Keratinocyte (primary cell): Measurements from ENCODE around the gene UBR3.
A peak's percentile ranks its signal among the peaks of the same experiment; 100 is the strongest.

Source experiments
- EZH2 ChIP-seq: IDR thresholded peaks from one replicate; pipeline ENCODE4 v1.6.1; 2012; ENCODE audit warnings: inconsistent platforms, mild to moderate bottlenecking, low read length, moderate library complexity
- TF ChIP-seq, protein P1 (sequence below), 3 experiments: IDR thresholded peaks in 1 of 3; conservative IDR thresholded peaks in 1 of 3; optimal IDR thresholded peaks in 1 of 3; 2 replicates in 2 of 3; 3 replicates in 1 of 3; pipeline versions ENCODE3 to v1.5.1; 2011; ENCODE audit warnings: low read length in 3 of 3, mild to moderate bottlenecking in 3 of 3, moderate library complexity in 2 of 3, control low read depth in 1 of 3, inconsistent platforms in 1 of 3; ENCODE audit not compliant: insufficient read depth in 2 of 3; ENCODE audit errors: extremely low read depth in 1 of 3

DNA sequence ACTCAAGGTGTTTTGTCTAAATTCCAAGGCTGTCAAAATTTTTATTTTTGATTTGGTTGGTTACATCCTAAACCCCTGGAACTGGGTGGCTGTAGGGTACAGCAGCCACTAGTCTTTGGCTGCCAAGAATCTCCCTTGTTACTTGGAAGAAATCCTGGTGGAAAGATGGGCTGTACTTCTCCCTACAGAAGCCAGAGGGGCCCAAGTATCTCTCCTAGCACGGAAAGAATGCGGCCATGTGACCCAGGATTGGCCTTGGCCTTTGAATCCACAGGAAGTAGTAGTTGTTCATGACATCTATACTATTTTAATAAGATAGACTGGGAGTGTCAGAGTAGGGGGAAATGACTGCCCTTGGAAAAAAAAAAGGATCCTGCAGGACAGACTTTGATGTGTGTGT is 296.3 kb downstream of the UBR3 start:
- TF ChIP-seq, protein P1, sequence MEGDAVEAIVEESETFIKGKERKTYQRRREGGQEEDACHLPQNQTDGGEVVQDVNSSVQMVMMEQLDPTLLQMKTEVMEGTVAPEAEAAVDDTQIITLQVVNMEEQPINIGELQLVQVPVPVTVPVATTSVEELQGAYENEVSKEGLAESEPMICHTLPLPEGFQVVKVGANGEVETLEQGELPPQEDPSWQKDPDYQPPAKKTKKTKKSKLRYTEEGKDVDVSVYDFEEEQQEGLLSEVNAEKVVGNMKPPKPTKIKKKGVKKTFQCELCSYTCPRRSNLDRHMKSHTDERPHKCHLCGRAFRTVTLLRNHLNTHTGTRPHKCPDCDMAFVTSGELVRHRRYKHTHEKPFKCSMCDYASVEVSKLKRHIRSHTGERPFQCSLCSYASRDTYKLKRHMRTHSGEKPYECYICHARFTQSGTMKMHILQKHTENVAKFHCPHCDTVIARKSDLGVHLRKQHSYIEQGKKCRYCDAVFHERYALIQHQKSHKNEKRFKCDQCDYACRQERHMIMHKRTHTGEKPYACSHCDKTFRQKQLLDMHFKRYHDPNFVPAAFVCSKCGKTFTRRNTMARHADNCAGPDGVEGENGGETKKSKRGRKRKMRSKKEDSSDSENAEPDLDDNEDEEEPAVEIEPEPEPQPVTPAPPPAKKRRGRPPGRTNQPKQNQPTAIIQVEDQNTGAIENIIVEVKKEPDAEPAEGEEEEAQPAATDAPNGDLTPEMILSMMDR (optimal IDR thresholded peaks at IDR 0.05 in 1 of 3, IDR thresholded peaks at IDR 0.05 in 1 of 3, conservative IDR thresholded peaks at IDR 0.05 in 1 of 3; ENCODE audit: extremely low read depth in 1 of 3, insufficient read depth in 2 of 3, low read length in 3 of 3), result peak; percentile 19 to 29 (median 25)
- TF ChIP-seq EZH2, result no peak
